ENCODE results near the gene CD81.

Gene CD81

DNA sequence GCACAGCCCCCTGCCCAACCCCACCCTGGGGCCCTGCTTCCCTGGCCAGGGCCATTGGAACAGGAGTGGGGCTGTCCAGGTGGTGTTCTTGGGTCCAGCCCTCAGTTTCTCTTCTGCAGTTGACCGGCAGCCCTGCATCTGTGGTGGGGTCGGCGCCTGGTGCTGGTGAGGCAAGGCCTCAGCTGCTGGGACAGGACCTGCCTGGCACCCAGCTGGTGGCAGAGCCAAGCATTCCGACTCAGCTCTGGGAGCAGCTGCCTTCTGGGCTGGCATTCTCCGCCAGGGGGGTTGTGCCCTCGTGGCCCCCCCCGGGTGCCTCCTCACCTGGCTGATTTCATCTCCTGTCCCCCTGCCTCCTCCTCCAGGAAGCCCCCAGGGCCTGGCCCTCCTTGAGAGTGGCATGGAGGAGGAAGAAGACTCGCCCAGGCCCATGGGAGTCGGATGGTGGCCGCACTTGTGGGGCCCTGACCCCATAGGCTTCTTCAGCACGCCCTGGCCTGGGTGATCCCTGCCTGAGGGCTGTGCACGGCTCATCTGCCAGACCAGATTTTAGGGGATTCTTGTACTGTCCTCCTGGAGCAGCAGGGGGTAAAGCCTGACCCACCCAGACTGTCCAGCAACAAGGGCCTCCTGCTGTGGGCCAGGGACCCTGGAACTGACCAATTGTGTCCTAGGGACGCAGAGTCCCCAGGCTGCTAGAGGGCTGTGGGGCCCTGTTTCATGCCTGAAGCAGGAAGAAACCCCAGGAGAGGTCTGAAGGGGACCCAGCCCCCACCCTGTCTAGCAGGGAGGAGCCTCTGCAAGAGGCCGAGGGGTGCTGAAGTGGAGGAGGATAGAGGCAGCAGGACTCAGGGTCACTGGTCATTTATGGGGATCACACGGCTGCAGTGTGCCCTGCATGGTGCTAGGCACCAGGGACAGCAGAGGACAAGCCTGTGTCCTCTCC, 11.6 kb downstream of the CD81 start:
- no peak for DNase-seq (ENCODE audit: low read depth in 3 of 3, low spot score in 1 of 3)

GRCh38 chr11:2389377-2390026, 12.4 kb downstream of the CD81 start:
- DNase-seq (ENCODE audit: low read depth in 3 of 3, low spot score in 1 of 3) = no peak

GRCh38 chr11:2390091-2390724, 13.1 kb downstream of the CD81 start:
- no peak for DNase-seq (ENCODE audit: low read depth in 3 of 3, low spot score in 1 of 3)

DNA sequence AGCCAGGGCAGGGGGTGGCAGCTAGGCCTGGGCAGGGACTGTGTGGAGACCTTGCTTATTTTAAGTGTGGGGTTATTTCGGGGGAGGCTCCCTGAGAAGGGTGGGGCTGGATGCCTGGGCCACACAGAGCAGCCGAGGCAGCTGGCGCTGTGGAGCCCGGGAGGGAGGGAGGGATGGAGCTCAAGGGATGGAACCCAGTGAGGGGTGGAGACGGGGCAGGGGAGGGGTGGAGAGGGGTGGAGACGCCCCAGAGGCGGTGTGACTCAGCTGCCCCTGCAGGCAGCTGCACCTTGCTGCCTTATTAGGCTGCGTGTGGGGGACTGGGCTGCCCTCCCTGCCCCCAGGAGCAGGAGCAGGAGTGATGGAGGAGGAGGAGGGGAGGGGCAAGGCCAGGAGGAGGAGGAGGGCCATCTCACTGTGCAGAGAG, 13.6 kb downstream of the CD81 start:
- DNase-seq (ENCODE audit: low read depth in 3 of 3, low spot score in 1 of 3) = no peak

DNA sequence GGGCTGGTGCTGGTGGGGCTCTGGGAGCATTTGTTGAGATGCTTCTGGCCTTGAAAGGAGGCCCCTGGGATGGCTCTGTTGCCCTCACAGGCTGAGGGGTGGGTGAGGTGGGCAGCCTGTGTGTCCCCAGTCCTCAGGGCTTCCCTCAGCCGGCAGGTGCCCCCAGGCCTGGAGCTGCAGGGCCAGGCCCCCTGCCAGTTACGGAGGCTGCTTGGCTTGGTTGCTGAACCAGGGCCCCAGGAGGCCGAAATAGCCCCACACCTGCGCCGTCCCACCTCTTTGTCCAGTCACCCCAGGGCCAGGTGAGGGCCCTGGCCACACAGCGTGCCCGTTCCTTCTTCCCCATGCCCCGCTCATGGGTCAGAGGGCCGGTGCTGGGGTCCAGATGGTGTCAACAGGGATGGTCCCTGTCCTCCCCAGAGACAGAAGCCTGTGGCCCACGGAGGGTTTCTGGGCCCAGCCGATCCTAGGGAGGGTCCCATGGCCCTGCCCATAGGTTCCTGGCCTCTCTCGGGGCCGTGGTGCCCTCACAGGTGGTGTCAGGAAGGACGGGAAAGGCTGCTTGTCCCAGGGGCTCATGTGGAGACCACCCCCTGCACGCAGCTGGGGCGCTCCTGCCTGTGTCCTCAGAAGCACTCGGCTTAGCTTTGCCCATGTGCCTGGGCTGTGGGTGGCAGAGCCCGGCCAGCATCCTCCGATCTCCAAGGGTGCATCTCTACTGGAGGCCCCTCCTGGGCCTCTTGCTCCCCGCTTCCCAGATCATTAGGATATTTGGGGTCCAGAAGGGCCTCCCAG, 14.3 kb downstream of the CD81 start:
- DNase-seq (ENCODE audit: low read depth in 3 of 3, low spot score in 1 of 3) = no peak

DNA sequence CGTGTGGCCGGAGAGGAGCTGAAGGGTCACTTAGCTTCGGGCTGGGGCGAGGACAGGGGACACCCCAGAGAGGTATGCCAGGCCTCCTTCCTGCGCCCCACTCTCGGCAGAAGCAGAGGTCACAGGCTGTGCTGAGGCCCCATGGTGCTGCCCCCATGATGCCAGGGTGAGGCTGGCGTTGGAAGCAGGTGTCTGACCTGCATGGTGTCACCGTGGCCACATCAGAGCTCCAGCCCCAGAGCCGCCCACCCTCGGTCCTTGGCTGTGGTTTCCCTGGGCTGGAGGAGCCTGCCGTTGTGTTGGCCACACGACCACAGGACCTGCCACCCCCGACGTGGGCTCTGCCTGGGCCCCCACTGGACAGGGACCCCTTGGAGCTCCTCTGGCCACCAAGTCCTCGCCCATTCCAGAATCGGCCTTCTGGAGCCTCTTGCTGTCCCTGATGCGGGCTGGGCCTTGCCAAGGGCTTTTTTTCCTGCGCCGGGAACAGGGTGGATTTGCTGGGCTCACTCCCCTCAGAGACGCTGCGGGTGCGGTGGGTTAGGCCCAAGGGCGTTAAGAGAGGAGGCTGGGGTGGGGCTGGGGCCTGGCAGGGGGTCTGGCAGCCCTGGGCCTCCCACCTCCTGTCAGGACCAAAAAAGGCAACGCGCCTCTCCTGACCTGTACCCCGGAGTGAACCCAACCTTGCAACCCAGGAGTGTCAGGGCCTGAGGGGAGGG, 15.3 kb downstream of the CD81 start:
- no peak for DNase-seq (ENCODE audit: low read depth in 3 of 3, low spot score in 1 of 3)

DNA sequence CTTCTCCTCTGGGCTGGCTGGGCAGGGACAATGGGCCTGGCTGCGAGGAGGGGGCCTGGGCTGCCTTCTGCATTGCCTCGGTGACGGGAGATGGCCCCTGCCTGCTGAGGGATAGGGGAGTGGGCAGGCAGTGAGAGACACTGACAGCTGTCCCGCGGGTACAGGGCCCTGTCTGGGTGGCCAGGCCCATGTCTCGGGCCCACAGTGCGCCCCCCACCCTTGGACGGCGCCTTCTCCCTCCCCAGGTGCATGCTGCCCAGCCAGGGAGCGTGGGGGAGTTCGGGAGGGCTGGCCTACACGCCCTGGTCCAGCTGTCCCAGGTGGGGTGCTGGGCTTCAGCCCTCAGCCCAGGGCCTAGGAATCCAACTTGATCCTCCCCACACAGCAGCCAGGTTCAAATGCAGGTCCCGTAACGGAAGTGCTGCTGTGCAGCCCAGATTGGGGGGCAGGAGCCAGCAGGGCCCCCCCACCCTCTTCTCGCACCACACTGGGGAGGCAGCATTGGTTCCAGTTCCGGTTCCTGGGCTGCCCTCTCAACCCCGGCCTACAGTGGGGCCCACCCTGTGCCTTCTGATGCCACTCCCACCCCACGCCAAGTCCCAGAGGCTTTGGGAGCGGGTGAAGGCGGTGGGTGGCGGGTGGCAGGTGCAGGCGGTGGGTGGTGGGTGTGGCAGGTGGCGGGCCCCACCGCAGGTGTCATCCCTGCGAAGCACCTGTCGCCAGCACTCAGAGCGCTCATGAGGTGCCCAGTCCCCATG, 16.2 kb downstream of the CD81 start:
- no peak for DNase-seq (ENCODE audit: low read depth in 3 of 3, low spot score in 1 of 3)

DNA sequence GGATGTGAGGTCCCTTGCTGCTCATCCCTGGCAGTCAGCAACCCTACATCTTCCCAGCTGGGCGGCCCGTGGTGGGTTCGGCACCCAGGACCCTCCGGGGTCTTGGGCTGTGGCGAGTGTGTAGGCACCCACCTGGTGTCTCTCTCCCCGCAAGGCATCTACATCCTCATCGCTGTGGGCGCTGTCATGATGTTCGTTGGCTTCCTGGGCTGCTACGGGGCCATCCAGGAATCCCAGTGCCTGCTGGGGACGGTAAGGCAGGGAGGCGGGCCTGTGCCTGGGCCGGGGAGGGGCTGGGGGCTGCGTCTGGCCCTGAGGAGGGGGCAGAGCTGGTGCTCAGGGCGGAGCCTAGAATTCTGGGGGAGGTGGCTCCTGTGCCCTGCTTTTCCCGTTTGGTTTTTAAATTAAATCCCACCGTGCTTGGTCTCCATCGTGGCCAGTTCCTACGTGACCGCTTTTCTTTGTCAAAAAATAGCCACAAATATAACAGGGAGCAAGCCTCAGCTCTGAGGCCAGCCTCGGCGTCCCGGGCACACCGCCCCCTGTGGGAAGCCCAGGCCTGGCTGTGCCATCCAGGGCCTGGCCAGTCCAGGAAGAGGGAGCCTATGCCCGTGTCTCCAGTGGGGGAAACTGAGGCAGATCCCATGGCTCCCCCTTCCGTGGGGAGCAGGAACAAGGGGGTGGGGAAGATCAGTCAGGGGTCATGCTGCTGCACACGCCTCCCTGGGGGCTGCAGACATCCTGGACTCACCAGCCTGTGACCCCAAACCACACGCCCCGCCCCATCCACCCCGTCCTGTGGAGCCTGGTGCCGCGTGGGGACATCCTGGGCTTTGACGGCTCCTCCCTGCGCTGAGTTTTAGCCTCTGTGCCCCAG, 17.1 kb downstream of the CD81 start:
- no peak for DNase-seq (ENCODE audit: low read depth in 3 of 3, low spot score in 1 of 3)

DNA sequence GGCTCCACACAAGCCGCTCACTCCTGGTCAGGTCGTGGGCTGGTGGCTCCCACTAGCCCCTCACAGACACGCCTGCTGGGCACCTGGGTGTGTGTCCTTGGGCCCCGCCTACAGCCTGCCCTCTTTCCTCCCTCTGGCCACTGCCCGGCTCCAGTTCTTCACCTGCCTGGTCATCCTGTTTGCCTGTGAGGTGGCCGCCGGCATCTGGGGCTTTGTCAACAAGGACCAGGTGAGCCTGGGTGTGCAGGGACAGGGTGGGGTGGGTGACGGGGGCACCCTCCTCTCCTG, 17.7 kb downstream of the CD81 start:
- no peak for DNase-seq (ENCODE audit: low read depth in 3 of 3, low spot score in 1 of 3)

DNA sequence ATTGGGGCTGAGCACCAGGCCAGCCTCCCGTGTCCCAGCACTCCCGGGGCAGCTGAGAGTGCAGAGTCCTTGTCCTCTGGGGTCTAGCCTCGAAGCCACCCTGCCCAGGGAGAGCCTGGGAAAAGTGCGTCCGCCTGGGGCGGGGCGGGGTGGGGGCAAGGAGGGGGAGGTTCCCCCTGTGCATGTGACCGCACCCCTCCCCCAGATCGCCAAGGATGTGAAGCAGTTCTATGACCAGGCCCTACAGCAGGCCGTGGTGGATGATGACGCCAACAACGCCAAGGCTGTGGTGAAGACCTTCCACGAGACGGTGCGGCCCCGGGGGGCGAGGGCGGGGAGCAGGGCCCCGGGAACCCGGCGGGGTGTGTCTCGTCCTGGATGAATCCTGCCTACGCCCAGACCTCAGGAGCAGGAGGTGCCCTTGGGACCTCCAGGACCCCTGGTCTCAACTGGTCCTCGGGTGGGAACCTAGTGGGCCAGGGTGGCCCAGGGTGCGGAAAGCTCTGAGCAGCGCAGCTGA, 18.2 kb downstream of the CD81 start:
- DNase-seq (ENCODE audit: low read depth in 3 of 3, low spot score in 1 of 3) = no peak

DNA sequence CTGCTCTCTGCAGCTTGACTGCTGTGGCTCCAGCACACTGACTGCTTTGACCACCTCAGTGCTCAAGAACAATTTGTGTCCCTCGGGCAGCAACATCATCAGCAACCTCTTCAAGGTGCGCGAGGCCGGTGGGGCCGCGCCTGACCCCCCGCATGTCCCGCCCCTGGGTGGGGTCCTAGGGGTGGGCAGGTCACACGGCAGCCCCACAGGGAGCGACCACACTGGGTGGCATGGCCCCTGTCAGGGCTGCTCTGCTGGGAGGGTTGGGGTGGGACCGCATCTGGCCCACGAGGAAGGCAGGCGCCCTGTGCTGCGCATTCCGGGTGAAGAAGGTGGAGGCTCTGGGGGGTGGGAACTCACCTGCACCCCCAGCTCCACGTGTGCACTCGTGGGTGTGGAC, 18.7 kb downstream of the CD81 start:
- no peak for DNase-seq (ENCODE audit: low read depth in 3 of 3, low spot score in 1 of 3)

DNA sequence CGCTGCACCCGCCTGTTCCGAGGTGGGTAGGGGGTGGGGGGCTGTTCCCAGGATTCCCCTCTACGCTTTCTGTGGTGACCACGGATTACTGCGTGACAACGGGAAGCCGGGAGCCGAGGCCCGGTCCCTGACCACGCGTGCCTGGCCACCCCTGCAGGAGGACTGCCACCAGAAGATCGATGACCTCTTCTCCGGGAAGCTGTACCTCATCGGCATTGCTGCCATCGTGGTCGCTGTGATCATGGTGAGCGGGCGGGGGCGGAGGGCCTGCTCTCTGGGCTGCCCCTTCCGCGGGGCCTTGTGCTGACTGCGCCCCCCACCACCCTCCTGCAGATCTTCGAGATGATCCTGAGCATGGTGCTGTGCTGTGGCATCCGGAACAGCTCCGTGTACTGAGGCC, 19.4 kb downstream of the CD81 start:
- DNase-seq (ENCODE audit: low read depth in 3 of 3, low spot score in 1 of 3) = no peak

GRCh38 chr11:2397005-2397404, 19.9 kb downstream of the CD81 start:
- no peak for DNase-seq (ENCODE audit: low read depth in 3 of 3, low spot score in 1 of 3)

DNA sequence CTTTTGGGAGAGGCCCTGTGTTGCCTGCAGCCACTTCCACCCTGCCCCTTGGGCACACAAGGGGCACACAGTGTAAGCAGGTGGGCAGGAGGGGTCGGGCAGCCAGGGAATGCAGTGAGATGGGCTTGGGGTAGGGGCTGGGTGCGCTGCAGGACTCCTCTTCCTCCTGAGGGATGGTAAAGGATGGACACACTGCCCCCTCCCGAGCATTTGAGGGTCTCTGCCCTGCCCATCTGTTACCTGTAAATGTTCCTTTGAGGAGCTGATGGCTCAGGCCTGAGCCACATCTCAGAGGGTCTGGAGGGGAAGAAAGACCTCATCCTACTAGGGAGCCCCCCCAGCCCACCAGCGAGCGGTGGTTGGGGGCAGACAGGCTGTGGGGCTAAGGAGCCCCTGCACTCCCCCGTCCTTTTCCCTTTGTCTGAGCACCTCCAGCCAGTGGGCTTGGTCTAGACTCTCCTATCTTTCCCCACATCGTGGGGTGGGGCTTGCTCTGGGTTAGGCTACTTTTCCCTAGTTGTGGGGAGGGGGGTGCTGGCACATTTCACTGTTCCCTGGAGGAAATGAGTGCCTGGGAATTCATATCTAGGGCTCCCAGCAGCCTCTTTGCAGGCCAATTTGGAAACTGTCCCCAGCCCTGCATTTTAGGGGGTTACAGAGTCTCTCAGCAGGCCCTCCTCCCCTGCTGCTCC, 21.7 kb downstream of the CD81 start:
- DNase-seq (ENCODE audit: low read depth in 3 of 3, low spot score in 1 of 3) = no peak

- no peak for DNase-seq (ENCODE audit: low read depth in 3 of 3, low spot score in 1 of 3)
Measured at GRCh38 chr11:2399488-2400068, 22.5 kb downstream of the CD81 start.

DNA sequence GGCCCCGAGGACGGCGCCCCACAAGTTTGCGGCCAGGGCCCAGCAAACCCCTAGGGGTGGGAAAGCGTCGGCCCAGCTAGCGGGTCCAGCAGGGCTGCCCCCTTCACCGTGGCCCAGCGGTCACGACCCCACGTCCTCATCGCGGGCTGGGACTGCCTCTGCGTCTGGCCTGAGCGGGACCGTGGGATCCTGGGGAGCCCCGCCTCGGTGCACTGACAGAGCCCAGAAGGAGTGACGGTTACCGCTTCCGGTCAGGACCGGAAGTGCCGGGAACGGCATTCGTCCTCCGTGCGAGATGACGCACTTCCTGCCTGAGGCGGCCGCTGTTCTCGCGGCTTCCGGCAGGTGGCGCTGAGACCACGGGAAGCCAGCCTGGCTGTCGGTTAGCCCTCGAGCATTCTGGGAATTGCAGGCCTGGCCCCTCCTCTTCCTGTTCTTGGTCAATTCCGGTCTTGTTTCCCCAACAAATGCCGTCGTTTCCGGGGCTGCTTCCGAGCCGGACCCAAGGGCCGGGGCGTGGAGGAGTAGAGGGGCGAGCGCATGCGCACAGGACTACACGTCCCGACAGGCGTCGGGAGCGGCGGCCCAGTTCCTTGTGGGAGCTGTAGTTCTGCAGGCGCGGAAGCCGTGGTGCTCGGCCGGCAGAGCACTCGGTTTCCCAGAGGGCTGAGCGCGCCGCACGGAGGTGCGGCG, 23.1 kb downstream of the CD81 start, which contains the start of gene TSSC4:
Gene TSSC4, plus strand, starts transcription at position 682 of the 693 bp plus-strand sequence. CDS start 1,884 bp downstream, outside the sequence.
- peak; percentile 99 to 100 (median 99) for DNase-seq (ENCODE audit: low read depth in 3 of 3, low spot score in 1 of 3)

GRCh38 chr11:2400762-2401435, 23.8 kb downstream of the CD81 start:
- DNase-seq (ENCODE audit: low read depth in 3 of 3, low spot score in 1 of 3) = no peak
